ENCODE results near the gene TLR1.

- TF ChIP-seq, protein P1, sequence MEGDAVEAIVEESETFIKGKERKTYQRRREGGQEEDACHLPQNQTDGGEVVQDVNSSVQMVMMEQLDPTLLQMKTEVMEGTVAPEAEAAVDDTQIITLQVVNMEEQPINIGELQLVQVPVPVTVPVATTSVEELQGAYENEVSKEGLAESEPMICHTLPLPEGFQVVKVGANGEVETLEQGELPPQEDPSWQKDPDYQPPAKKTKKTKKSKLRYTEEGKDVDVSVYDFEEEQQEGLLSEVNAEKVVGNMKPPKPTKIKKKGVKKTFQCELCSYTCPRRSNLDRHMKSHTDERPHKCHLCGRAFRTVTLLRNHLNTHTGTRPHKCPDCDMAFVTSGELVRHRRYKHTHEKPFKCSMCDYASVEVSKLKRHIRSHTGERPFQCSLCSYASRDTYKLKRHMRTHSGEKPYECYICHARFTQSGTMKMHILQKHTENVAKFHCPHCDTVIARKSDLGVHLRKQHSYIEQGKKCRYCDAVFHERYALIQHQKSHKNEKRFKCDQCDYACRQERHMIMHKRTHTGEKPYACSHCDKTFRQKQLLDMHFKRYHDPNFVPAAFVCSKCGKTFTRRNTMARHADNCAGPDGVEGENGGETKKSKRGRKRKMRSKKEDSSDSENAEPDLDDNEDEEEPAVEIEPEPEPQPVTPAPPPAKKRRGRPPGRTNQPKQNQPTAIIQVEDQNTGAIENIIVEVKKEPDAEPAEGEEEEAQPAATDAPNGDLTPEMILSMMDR (IDR thresholded peaks at IDR 0.05) = no peak
- no peak for TF ChIP-seq POLR2A (IDR thresholded peaks at IDR 0.05)
Observed at GRCh38 chr4:38794051-38794450, 10.5 kb downstream of the TLR1 start.

Data from esophagus squamous epithelium (tissue), 4 donors.